Mucosa of rectum (tissue), 2 donors: ENCODE results near the gene ZFAND3.
"Not testable (repeated sequence)": the region's sequence is repeated elsewhere in the genome, so short reads cannot be mapped to it uniquely, and the experiment has no call there.

Experiments
- H3K27ac ChIP-seq, 2 donors: one replicate each; pipeline ENCODE4 v1.7.0; 2013; ENCODE audit warnings: inconsistent platforms in 2 of 2, low read depth in 2 of 2, low read length in 2 of 2
- H3K27me3 ChIP-seq, 2 donors: one replicate each; pipeline ENCODE4 v1.7.0; 2013; ENCODE audit warnings: low read length in 2 of 2; ENCODE audit not compliant: control insufficient read depth in 2 of 2, insufficient read depth in 2 of 2
- H3K36me3 ChIP-seq, 2 donors: one replicate each; pipeline ENCODE4 v1.7.0; 2013; ENCODE audit warnings: low read length in 2 of 2; ENCODE audit not compliant: control insufficient read depth in 2 of 2, insufficient read depth in 2 of 2
- H3K4me1 ChIP-seq, 2 donors: one replicate each; pipeline ENCODE4 v1.7.0; 2013; ENCODE audit warnings: low read length in 2 of 2, mild to moderate bottlenecking in 1 of 2; ENCODE audit not compliant: control insufficient read depth in 2 of 2, insufficient read depth in 2 of 2
- H3K4me3 ChIP-seq, 2 donors: one replicate each; pipeline ENCODE4 v1.7.0; 2013; ENCODE audit warnings: low read length in 2 of 2
- H3K9ac ChIP-seq, 2 donors: one replicate each; pipeline ENCODE4 v1.7.0; 2013; ENCODE audit warnings: low read length in 2 of 2, low read depth in 1 of 2, mild to moderate bottlenecking in 1 of 2
- H3K9me3 ChIP-seq, 2 donors: one replicate each; pipeline ENCODE4 v1.7.0; 2013; ENCODE audit warnings: low read length in 2 of 2; ENCODE audit not compliant: control insufficient read depth in 2 of 2
- donor health status: healthy.
- donor health status: Normal muscosa, but diverticular disease.

The ZFAND3 gene

GRCh38 chr6:38047562-38047961 lies 228.0 kb downstream of the ZFAND3 start:
- Histone ChIP-seq H3K4me1 (peaks cover 0 to 3% of the 10 kb centered on the region in 2 donors), H3K9ac (no peak overlapping the region), H3K9me3 (no peaks in the 10 kb centered on the region), H3K27me3 (no peaks in the 10 kb centered on the region), H3K4me3 (no peak overlapping the region), H3K27ac (no peak overlapping the region), H3K36me3 (no peaks in the 10 kb centered on the region)

- H3K4me1 ChIP-seq, H3K36me3 ChIP-seq, H3K4me3 ChIP-seq, H3K27ac ChIP-seq, H3K27me3 ChIP-seq, H3K9ac ChIP-seq, H3K9me3 ChIP-seq: not testable (repeated sequence)
These were observed 230.4 kb downstream of the ZFAND3 start for GRCh38 chr6:38049861-38050397.

- no peak overlapping the region for H3K27ac ChIP-seq
- H3K27me3 ChIP-seq: no peaks in the 10 kb centered on the region
- no peaks in the 10 kb centered on the region for H3K36me3 ChIP-seq
- H3K9me3 ChIP-seq: no peaks in the 10 kb centered on the region
- no peak overlapping the region for H3K4me3 ChIP-seq
- peaks cover 0 to 3% of the 10 kb centered on the region in 2 donors for H3K4me1 ChIP-seq
- H3K9ac ChIP-seq: no peak overlapping the region
These were observed 232.4 kb downstream of the ZFAND3 start for GRCh38 chr6:38051819-38052434.

- no peak overlapping the region for H3K9ac ChIP-seq
- no peaks in the 10 kb centered on the region for H3K4me1 ChIP-seq
- H3K27ac ChIP-seq: no peak overlapping the region
- H3K4me3 ChIP-seq: no peak overlapping the region
- H3K36me3 ChIP-seq: no peaks in the 10 kb centered on the region
- H3K27me3 ChIP-seq: no peaks in the 10 kb centered on the region
- no peaks in the 10 kb centered on the region for H3K9me3 ChIP-seq
These were observed 235.1 kb downstream of the ZFAND3 start for GRCh38 chr6:38054527-38055202.

DNA sequence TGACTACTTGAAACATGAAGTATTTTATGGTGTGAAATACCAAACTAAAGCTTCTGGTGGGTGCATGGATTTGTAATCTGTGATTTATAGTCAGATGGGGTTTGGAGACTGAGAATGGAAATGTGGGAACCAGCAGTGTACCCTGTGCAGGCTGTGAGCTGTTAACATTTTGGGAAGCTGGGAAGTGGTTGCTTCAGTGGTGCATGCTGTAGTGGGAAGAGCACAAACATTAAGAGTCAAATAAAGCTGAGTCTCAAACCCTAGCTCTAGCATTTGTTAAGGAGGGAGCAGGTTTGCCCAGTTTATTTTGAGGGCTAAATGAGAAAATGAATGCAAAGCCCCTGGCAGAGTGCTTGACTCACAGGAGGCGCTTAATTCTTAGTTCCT lies 235.7 kb downstream of the ZFAND3 start:
- no peaks in the 10 kb centered on the region for H3K4me1 ChIP-seq
- no peak overlapping the region for H3K4me3 ChIP-seq
- no peaks in the 10 kb centered on the region for H3K36me3 ChIP-seq
- no peaks in the 10 kb centered on the region for H3K9me3 ChIP-seq
- no peaks in the 10 kb centered on the region for H3K27me3 ChIP-seq
- H3K27ac ChIP-seq: no peak overlapping the region
- no peak overlapping the region for H3K9ac ChIP-seq

DNA sequence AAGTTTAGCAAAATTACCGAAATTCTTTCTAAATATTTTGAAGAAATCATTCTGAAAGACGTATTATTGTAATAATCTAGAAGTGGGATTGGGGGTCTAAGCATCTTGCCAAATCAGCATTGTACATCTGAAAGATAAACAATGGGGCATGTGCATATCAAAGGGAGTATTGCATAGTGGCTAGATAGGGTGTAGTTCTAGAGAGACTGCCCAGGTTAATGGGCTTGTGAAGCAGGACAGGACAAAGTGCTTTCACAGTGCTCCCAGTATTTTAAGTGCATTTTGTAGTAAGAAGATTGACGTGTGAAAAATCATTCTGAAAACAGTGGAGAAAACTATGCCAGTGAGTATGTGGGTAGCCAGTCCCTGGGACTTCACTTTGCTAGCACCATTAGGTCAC lies 236.8 kb downstream of the ZFAND3 start:
- Histone ChIP-seq H3K27me3 (no peaks in the 10 kb centered on the region), H3K36me3 (peaks cover 0 to under 1% of the 10 kb centered on the region in 2 donors), H3K4me3 (no peak overlapping the region), H3K9me3 (no peaks in the 10 kb centered on the region), H3K4me1 (no peaks in the 10 kb centered on the region), H3K9ac (no peak overlapping the region), H3K27ac (no peak overlapping the region)

GRCh38 chr6:38057994-38058393 lies 238.5 kb downstream of the ZFAND3 start:
- no peaks in the 10 kb centered on the region for H3K4me1 ChIP-seq
- H3K9me3 ChIP-seq: no peaks in the 10 kb centered on the region
- H3K27ac ChIP-seq: no peak overlapping the region
- H3K4me3 ChIP-seq: no peak overlapping the region
- H3K9ac ChIP-seq: no peak overlapping the region
- peaks cover 15% of the 10 kb centered on the region in 2 donors for H3K36me3 ChIP-seq
- H3K27me3 ChIP-seq: no peaks in the 10 kb centered on the region

DNA sequence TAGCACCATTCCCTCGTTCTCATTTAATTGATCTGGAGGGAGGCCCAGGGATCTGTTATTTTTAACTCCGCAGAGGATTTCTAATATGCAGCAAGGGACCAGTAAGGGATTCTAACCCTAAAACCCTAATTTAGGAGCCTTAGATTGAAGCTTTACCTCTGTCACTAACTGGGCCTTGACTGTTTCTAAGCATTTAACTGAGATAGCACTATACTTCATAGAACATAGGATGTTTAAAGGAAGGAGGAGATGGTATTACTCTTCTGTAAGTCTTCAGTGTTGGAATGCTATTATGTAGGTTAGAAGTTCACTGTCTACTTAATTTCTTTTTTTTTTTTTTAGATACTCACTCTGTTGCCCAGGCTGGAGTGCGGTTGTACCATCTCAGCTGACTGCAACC lies 242.5 kb downstream of the ZFAND3 start:
- Histone ChIP-seq H3K4me1 (no peaks in the 10 kb centered on the region), H3K9me3 (no peaks in the 10 kb centered on the region), H3K4me3 (no peak overlapping the region), H3K27ac (no peak overlapping the region), H3K36me3 (peaks cover 18 to 22% of the 10 kb centered on the region in 2 donors), H3K27me3 (no peaks in the 10 kb centered on the region), H3K9ac (no peak overlapping the region)

DNA sequence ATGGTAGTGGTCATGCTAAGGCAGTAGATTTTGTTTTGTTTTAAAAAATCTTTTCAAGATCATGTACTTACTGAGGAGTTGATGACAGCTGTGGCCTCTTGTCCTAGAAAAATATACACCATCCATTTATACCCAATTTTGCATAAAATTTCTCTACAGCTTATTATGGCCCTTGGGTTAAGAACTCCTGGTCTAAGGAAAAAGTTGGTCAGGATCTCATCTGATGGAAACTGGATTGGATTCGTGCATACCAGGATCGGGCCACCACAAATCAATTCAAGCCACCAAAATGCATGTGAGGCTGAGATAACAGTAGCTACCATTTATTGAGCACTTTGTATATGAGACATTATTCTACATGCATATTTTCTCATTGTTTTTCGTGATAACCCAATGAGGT lies 244.4 kb downstream of the ZFAND3 start:
- H3K27me3 ChIP-seq: no peaks in the 10 kb centered on the region
- H3K9ac ChIP-seq: no peak overlapping the region
- no peaks in the 10 kb centered on the region for H3K9me3 ChIP-seq
- peaks cover 18 to 22% of the 10 kb centered on the region in 2 donors for H3K36me3 ChIP-seq
- peaks cover 0 to 4% of the 10 kb centered on the region in 2 donors for H3K4me1 ChIP-seq
- no peak overlapping the region for H3K27ac ChIP-seq
- no peak overlapping the region for H3K4me3 ChIP-seq

DNA sequence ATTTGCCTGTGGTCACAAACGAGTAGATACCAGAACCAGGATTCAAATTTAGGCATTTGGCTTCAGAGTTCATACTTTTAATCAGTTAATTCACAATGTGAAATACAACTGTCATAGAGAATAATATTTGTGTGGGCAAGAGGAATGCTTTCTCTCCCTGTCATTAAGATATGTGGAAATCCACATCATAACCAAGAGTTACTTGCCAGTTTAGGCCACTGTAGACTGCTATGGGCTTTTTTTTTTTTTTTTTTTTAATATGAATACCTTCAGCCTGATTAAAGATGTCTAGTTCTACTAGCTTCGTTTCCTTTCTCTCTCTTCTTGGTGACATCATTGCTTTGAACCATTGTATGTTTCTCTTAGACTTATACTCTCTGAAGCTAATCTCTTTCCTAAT lies 244.9 kb downstream of the ZFAND3 start:
- H3K36me3 ChIP-seq: peaks cover 18 to 22% of the 10 kb centered on the region in 2 donors
- no peaks in the 10 kb centered on the region for H3K9me3 ChIP-seq
- H3K9ac ChIP-seq: no peak overlapping the region
- no peak overlapping the region for H3K27ac ChIP-seq
- no peaks in the 10 kb centered on the region for H3K27me3 ChIP-seq
- H3K4me3 ChIP-seq: no peak overlapping the region
- peaks cover 0 to 4% of the 10 kb centered on the region in 2 donors for H3K4me1 ChIP-seq
